Chondrocyte (in vitro differentiated cells): ENCODE results near the gene VPS13A. TPM values are rescaled to one million over a fixed set of nuclear protein-coding genes. Genes with fewer than 3 reads are reported as not detected.
A peak's percentile ranks its signal among the peaks of the same experiment; 100 is the strongest.

Source experiments
- DNase-seq: peaks from one replicate; pipeline ENCODE4 v3.0.0; 2021; ENCODE audit warnings: mixed read lengths, low spot score
- H3K27ac Mint-ChIP-seq: one replicate; pipeline ENCODE4 v1.8.0; 2021; ENCODE audit warnings: mild to moderate bottlenecking, moderate library complexity, mixed read lengths; ENCODE audit not compliant: unreplicated experiment
- H3K27me3 Mint-ChIP-seq: 2 replicates; pipeline ENCODE4 v1.8.0; 2021; ENCODE audit warnings: low read depth, mixed read lengths
- H3K36me3 Mint-ChIP-seq: 2 replicates; pipeline ENCODE4 v1.8.0; 2021; ENCODE audit warnings: low read depth, mixed read lengths
- H3K4me1 Mint-ChIP-seq: 2 replicates; pipeline ENCODE4 v1.8.0; 2021; ENCODE audit warnings: low read depth, mild to moderate bottlenecking, mixed read lengths
- H3K4me3 Mint-ChIP-seq: one replicate; pipeline ENCODE4 v1.8.0; 2021; ENCODE audit warnings: mild to moderate bottlenecking, moderate library complexity, mixed read lengths; ENCODE audit not compliant: unreplicated experiment
- H3K9me3 Mint-ChIP-seq: 2 replicates; pipeline ENCODE4 v1.8.0; 2021; ENCODE audit warnings: low read depth, mixed read lengths
- CTCF ChIP-seq: fragments of 200-600 bp; sonication (generic); IDR thresholded peaks from 2 replicates; pipeline ENCODE4 v1.5.0; 2021; ENCODE audit warnings: antibody characterized with exemption, mild to moderate bottlenecking, moderate library complexity
- total RNA-seq: library from RNA; stranded (reverse); gene quantifications from 3 replicates; pipeline ENCODE4 v1.2.1, GENCODE V29; 2021

VPS13A gene
- total RNA-seq, 1 donor from 2014 or later, result 54.1 TPM

- no peaks in the 10 kb centered on the region for H3K36me3 Mint-ChIP-seq
- TF ChIP-seq CTCF, result peak; percentile 92
- no peaks in the 10 kb centered on the region for H3K27me3 Mint-ChIP-seq
- H3K9me3 Mint-ChIP-seq, result peaks cover 6% of the 10 kb centered on the region
- H3K27ac Mint-ChIP-seq, result peak overlapping the region; percentile 58
- no peak for DNase-seq
- no peak overlapping the region for H3K4me3 Mint-ChIP-seq
- H3K4me1 Mint-ChIP-seq, result peaks cover 17% of the 10 kb centered on the region
Measured at GRCh38 chr9:77457916-77458592, 280.7 kb downstream of the VPS13A start.

GRCh38 chr9:77460938-77461337 is 283.6 kb downstream of the VPS13A start:
- TF ChIP-seq CTCF, result no peak
- Mint-ChIP-seq H3K4me3 (no peak overlapping the region), H3K27ac (no peak overlapping the region), H3K4me1 (peaks cover 21% of the 10 kb centered on the region), H3K27me3 (no peaks in the 10 kb centered on the region), H3K9me3 (no peaks in the 10 kb centered on the region), H3K36me3 (no peaks in the 10 kb centered on the region)
- no peak for DNase-seq

GRCh38 chr9:77462066-77462465 is 284.7 kb downstream of the VPS13A start:
- Mint-ChIP-seq H3K4me1 (peaks cover 18% of the 10 kb centered on the region), H3K9me3 (no peaks in the 10 kb centered on the region), H3K4me3 (no peak overlapping the region), H3K27ac (no peak overlapping the region), H3K27me3 (no peaks in the 10 kb centered on the region), H3K36me3 (no peaks in the 10 kb centered on the region)
- no peak for DNase-seq
- no peak for TF ChIP-seq CTCF

- peaks cover 10% of the 10 kb centered on the region for H3K4me1 Mint-ChIP-seq
- H3K4me3 Mint-ChIP-seq, result no peak overlapping the region
- no peaks in the 10 kb centered on the region for H3K36me3 Mint-ChIP-seq
- no peak for DNase-seq
- no peaks in the 10 kb centered on the region for H3K27me3 Mint-ChIP-seq
- H3K9me3 Mint-ChIP-seq, result no peaks in the 10 kb centered on the region
- TF ChIP-seq CTCF, result no peak
- no peak overlapping the region for H3K27ac Mint-ChIP-seq
Measured at GRCh38 chr9:77463151-77463550, 285.8 kb downstream of the VPS13A start.

GRCh38 chr9:77464661-77465060 is 287.3 kb downstream of the VPS13A start:
- Mint-ChIP-seq H3K36me3 (no peaks in the 10 kb centered on the region), H3K4me1 (peaks cover 8% of the 10 kb centered on the region), H3K9me3 (no peaks in the 10 kb centered on the region), H3K27ac (no peak overlapping the region), H3K4me3 (no peak overlapping the region), H3K27me3 (no peaks in the 10 kb centered on the region)
- no peak for DNase-seq
- TF ChIP-seq CTCF, result no peak
